H4 (cell line): ENCODE results near the gene NLRP6. TPM values are rescaled to one million over a fixed set of nuclear protein-coding genes. Genes with fewer than 3 reads are reported as not detected.

Experiments used
- total RNA-seq: library from RNA; depleted of rRNA; stranded (reverse); fragments of >200 nt; shearing (Covaris generic); gene quantifications from 2 replicates; pipeline ENCODE4 v1.2.3, GENCODE V29; 2014; rRNA removed

The NLRP6 gene
- total RNA-seq, 1 experiment from 2014 or later = not detected

Other genes with a start within 250 kb of the NLRP6 start
- not detected in 2 replicates for gene SCGB1C1, start 85.3 kb upstream of the NLRP6 start, total RNA-seq
- gene BET1L, start 71.0 kb upstream of the NLRP6 start, total RNA-seq = 30.3 and 30.7 TPM in 2 replicates
- gene RIC8A, start 70.7 kb upstream of the NLRP6 start, total RNA-seq = 138 and 139 TPM in 2 replicates
- 6.4 and 12.3 TPM in 2 replicates for gene SIRT3, start 42.1 kb upstream of the NLRP6 start, total RNA-seq
- 248 and 295 TPM in 2 replicates for gene PSMD13, start 41.4 kb upstream of the NLRP6 start, total RNA-seq
- 2.2 and 2.4 TPM in 2 replicates for gene PGGHG, start 10.7 kb downstream of the NLRP6 start, total RNA-seq
- gene IFITM5, start 21.1 kb downstream of the NLRP6 start, total RNA-seq = not detected in 2 replicates
- 21.9 and 30.7 TPM in 2 replicates for gene IFITM2, start 29.4 kb downstream of the NLRP6 start, total RNA-seq
- gene IFITM1, start 35.6 kb downstream of the NLRP6 start, total RNA-seq = 179 TPM in 2 replicates
- 183 and 240 TPM in 2 replicates for gene IFITM3, start 42.5 kb downstream of the NLRP6 start, total RNA-seq
- gene B4GALNT4, start 91.1 kb downstream of the NLRP6 start, total RNA-seq = 6.5 and 11.1 TPM in 2 replicates
- 2.4 and 3.0 TPM in 2 replicates for gene PKP3, start 115.8 kb downstream of the NLRP6 start, total RNA-seq
- 1.9 TPM in 1 of 2 replicates, not detected in the other for gene SIGIRR, start 136.6 kb downstream of the NLRP6 start, total RNA-seq
- not detected in 2 replicates for gene ANO9, start 163.6 kb downstream of the NLRP6 start, total RNA-seq
- gene PTDSS2, start 171.9 kb downstream of the NLRP6 start, total RNA-seq = 15.0 and 26.7 TPM in 2 replicates
- 150 and 205 TPM in 2 replicates for gene RNH1, start 228.8 kb downstream of the NLRP6 start, total RNA-seq